Stimulated activated naive CD4-positive, alpha-beta T cell (primary cell): ENCODE results near the gene YAF2.

Source experiments
- DNase-seq, 6 experiments: peaks; one replicate each; lab custom pipeline; 2025; lab: John Stamatoyannopoulos, UW

YAF2 gene

GRCh38 chr12:42238240-42239140 is at the start of gene YAF2:
Gene YAF2 (minus strand): TSS chr12:42238248. CDS start chr12:42238180, 68 bp downstream.
- peak; percentile 72 to 84 (median 78) for DNase-seq

- DNase-seq: no peak
Observed at GRCh38 chr12:42286741-42287140, 48.7 kb upstream of the YAF2 start.

GRCh38 chr12:42285431-42285830 is 47.4 kb upstream of the YAF2 start:
- DNase-seq: no peak

GRCh38 chr12:42284876-42285275 is 46.8 kb upstream of the YAF2 start:
- no peak for DNase-seq

- DNase-seq: no peak
Observed at GRCh38 chr12:42284157-42284556, 46.1 kb upstream of the YAF2 start.

GRCh38 chr12:42283739-42284138 is 45.7 kb upstream of the YAF2 start:
- no peak for DNase-seq

- DNase-seq: no peak
Observed at GRCh38 chr12:42282294-42282693, 44.2 kb upstream of the YAF2 start.

GRCh38 chr12:42281844-42282243 is 43.8 kb upstream of the YAF2 start:
- DNase-seq: no peak

- no peak for DNase-seq
Observed at GRCh38 chr12:42281278-42281677, 43.2 kb upstream of the YAF2 start.

GRCh38 chr12:42278128-42278510 is 40.1 kb upstream of the YAF2 start:
- DNase-seq: no peak

GRCh38 chr12:42277396-42278127 is 39.5 kb upstream of the YAF2 start:
- no peak for DNase-seq

- DNase-seq: no peak
Observed at GRCh38 chr12:42275499-42275898, 37.5 kb upstream of the YAF2 start.

- DNase-seq: no peak
Observed at GRCh38 chr12:42273706-42274105, 35.7 kb upstream of the YAF2 start.

- no peak for DNase-seq
Observed at GRCh38 chr12:42270596-42270995, 32.5 kb upstream of the YAF2 start.

- no peak for DNase-seq
Observed at GRCh38 chr12:42267413-42268190, 29.6 kb upstream of the YAF2 start.

- DNase-seq: no peak
Observed at GRCh38 chr12:42266579-42267230, 28.7 kb upstream of the YAF2 start.

GRCh38 chr12:42262271-42262670 is 24.2 kb upstream of the YAF2 start:
- no peak for DNase-seq

- no peak for DNase-seq
Observed at GRCh38 chr12:42261708-42262107, 23.7 kb upstream of the YAF2 start.

GRCh38 chr12:42260518-42260917 is 22.5 kb upstream of the YAF2 start:
- DNase-seq: no peak

GRCh38 chr12:42259699-42260098 is 21.7 kb upstream of the YAF2 start:
- DNase-seq: no peak

- DNase-seq: no peak
Observed at GRCh38 chr12:42255866-42256261, 17.8 kb upstream of the YAF2 start.
